ENCODE data around the gene ADPRH. TPM values are rescaled to one million over a fixed set of nuclear protein-coding genes. Genes with fewer than 3 reads are reported as not detected.
A peak's percentile ranks its signal among the peaks of the same experiment; 100 is the strongest.
"Not testable (repeated sequence)": the region's sequence is repeated elsewhere in the genome, so short reads cannot be mapped to it uniquely, and the experiment has no call there.

ADPRH gene
- total and polyA plus RNA-seq, 4 experiments from 2014 or later, result 1.2 to 3.4 (median 1.7) TPM

- peaks cover 16 to 29% (median 21%) of the 10 kb centered on the region in 4 donors for H3K4me1 Mint-ChIP-seq
- H3K27ac Mint-ChIP-seq, result peak within 1 kb of the TSS in 6 of 7 donors; percentile 44 to 81 (median 63)
- CTCF ChIA-PET (ENCODE audit: partially characterized antibody), result interaction anchor here (0.7 to 1.5 kb wide), 4 partner anchors 15 to 675 kb away, joined by 3 to 8 read pairs (median 3); no protein-coding TSS in a partner anchor
These were observed 19.8 kb upstream of the ADPRH start, which contains the start of gene CD80 for GRCh38 chr3:119559441-119559963. Gene CD80, minus strand, starts transcription at chr3:119559614. Its CDS starts 1,886 bp downstream, at chr3:119557728.

GRCh38 chr3:119560160-119560559 lies 19.1 kb upstream of the ADPRH start:
- H3K9me3 ChIP-seq (ENCODE audit: control insufficient read depth in 1 of 2, low read length in 2 of 2), result no peaks in the 10 kb centered on the region
- intact Hi-C loops (cut with micrococcal nuclease), result no loop called here
- ChIA-PET POLR2A (ENCODE audit: partially characterized antibody) (no interaction called here), CTCF (ENCODE audit: partially characterized antibody) (interaction anchor here (0.7 to 1.5 kb wide), 4 partner anchors 14 to 1137 kb away, joined by 3 to 8 read pairs (median 4); no protein-coding TSS in a partner anchor)
- no peak overlapping the region for H3K4me3 ChIP-seq (ENCODE audit: low read length in 2 of 2)
- H3K27ac ChIP-seq (ENCODE audit: low read depth, low read length), result no peak overlapping the region
- H3K27me3 ChIP-seq (ENCODE audit: insufficient read depth, low read length), result no peaks in the 10 kb centered on the region
- H3K4me3 Mint-ChIP-seq, result peak overlapping the region in 1 of 8 donors; percentile 3
- peaks cover 25% of the 10 kb centered on the region for H3K4me1 ChIP-seq (ENCODE audit: insufficient read depth, low read length)
- H3K4me1 Mint-ChIP-seq, result peaks cover 16 to 29% (median 21%) of the 10 kb centered on the region in 4 donors
- no peak for DNase-seq
- H3K27me3 Mint-ChIP-seq, result no peaks in the 10 kb centered on the region
- no peaks in the 10 kb centered on the region for H3K36me3 ChIP-seq (ENCODE audit: insufficient read depth, low read length)
- no peaks in the 10 kb centered on the region for H3K36me3 Mint-ChIP-seq
- H3K27ac Mint-ChIP-seq, result peak overlapping the region in 2 of 7 donors; percentile 22 to 46
- no peaks in the 10 kb centered on the region for H3K9me3 Mint-ChIP-seq

More at GRCh38 chr3:119559441-119559963, 19.8 kb upstream of the ADPRH start, which contains the start of gene CD80:
- Mint-ChIP-seq H3K36me3 (no peaks in the 10 kb centered on the region), H3K9me3 (no peaks in the 10 kb centered on the region), H3K27me3 (no peaks in the 10 kb centered on the region), H3K4me3 (peak within 1 kb of the TSS in 7 of 8 donors; percentile 28 to 61 (median 53))
- H3K27ac ChIP-seq (ENCODE audit: low read depth, low read length), result peak within 1 kb of the TSS; percentile 16
- POLR2A ChIA-PET (ENCODE audit: partially characterized antibody), result interaction anchor here (1.0 kb wide), 1 partner anchor 23 kb away, joined by 3 read pairs; no protein-coding TSS in a partner anchor
- H3K27me3 ChIP-seq (ENCODE audit: insufficient read depth, low read length), result no peaks in the 10 kb centered on the region
- DNase-seq, result peak; percentile 44 to 54 (median 46)
- H3K4me1 ChIP-seq (ENCODE audit: insufficient read depth, low read length), result peaks cover 25% of the 10 kb centered on the region
- no peaks in the 10 kb centered on the region for H3K36me3 ChIP-seq (ENCODE audit: insufficient read depth, low read length)
- H3K9me3 ChIP-seq (ENCODE audit: control insufficient read depth in 1 of 2, low read length in 2 of 2), result no peaks in the 10 kb centered on the region
- intact Hi-C loops (cut with micrococcal nuclease), result loop anchor here (2.0 kb wide), 1 partner anchor 675 kb away; no protein-coding TSS in a partner anchor
- peak within 1 kb of the TSS in 1 of 2 donors; percentile 31 for H3K4me3 ChIP-seq (ENCODE audit: low read length in 2 of 2)

GRCh38 chr3:119562307-119562961 lies 16.9 kb upstream of the ADPRH start:
- Mint-ChIP-seq H3K9me3 (no peaks in the 10 kb centered on the region), H3K36me3 (no peaks in the 10 kb centered on the region), H3K4me1 (peaks cover 14 to 23% (median 18%) of the 10 kb centered on the region in 4 donors), H3K4me3 (peak overlapping the region in 4 of 8 donors; percentile 39 to 62 (median 45)), H3K27me3 (no peaks in the 10 kb centered on the region), H3K27ac (peak overlapping the region; percentile 26 to 98 (median 93))
- POLR2A ChIA-PET (ENCODE audit: partially characterized antibody), result no interaction called here
- intact Hi-C loops (cut with micrococcal nuclease), result no loop called here
- H3K36me3 ChIP-seq (ENCODE audit: insufficient read depth, low read length), result no peaks in the 10 kb centered on the region
- H3K4me3 ChIP-seq (ENCODE audit: low read length in 2 of 2), result no peak overlapping the region
- peaks cover 22% of the 10 kb centered on the region for H3K4me1 ChIP-seq (ENCODE audit: insufficient read depth, low read length)
- H3K27ac ChIP-seq (ENCODE audit: low read depth, low read length), result peak overlapping the region; percentile 58
- DNase-seq, result peak; percentile 54 to 84 (median 58)
- H3K27me3 ChIP-seq (ENCODE audit: insufficient read depth, low read length), result no peaks in the 10 kb centered on the region
- no peaks in the 10 kb centered on the region for H3K9me3 ChIP-seq (ENCODE audit: control insufficient read depth in 1 of 2, low read length in 2 of 2)
- CTCF ChIA-PET (ENCODE audit: partially characterized antibody), result no interaction called here

- H3K4me3 Mint-ChIP-seq; H3K9me3 ChIP-seq (ENCODE audit: control insufficient read depth in 1 of 2, low read length in 2 of 2); H3K27me3 Mint-ChIP-seq; POLR2A ChIA-PET (ENCODE audit: partially characterized antibody); H3K36me3 Mint-ChIP-seq; H3K27me3 ChIP-seq (ENCODE audit: insufficient read depth, low read length); CTCF ChIA-PET (ENCODE audit: partially characterized antibody); H3K36me3 ChIP-seq (ENCODE audit: insufficient read depth, low read length); H3K9me3 Mint-ChIP-seq; intact Hi-C loops (cut with micrococcal nuclease); H3K4me3 ChIP-seq (ENCODE audit: low read length in 2 of 2); H3K27ac Mint-ChIP-seq; H3K27ac ChIP-seq (ENCODE audit: low read depth, low read length); DNase-seq: not testable (repeated sequence)
- peaks cover 20% of the 10 kb centered on the region for H3K4me1 ChIP-seq (ENCODE audit: insufficient read depth, low read length)
- H3K4me1 Mint-ChIP-seq, result peaks cover 9 to 19% (median 14%) of the 10 kb centered on the region in 4 donors
These were observed 16.0 kb upstream of the ADPRH start for GRCh38 chr3:119563334-119563733.

GRCh38 chr3:119569156-119569555 lies 10.1 kb upstream of the ADPRH start:
- intact Hi-C loops (cut with micrococcal nuclease), result no loop called here
- Histone ChIP-seq H3K9me3 (ENCODE audit: control insufficient read depth in 1 of 2, low read length in 2 of 2) (no peaks in the 10 kb centered on the region), H3K4me3 (ENCODE audit: low read length in 2 of 2) (no peak overlapping the region), H3K4me1 (ENCODE audit: insufficient read depth, low read length) (no peaks in the 10 kb centered on the region), H3K36me3 (ENCODE audit: insufficient read depth, low read length) (no peaks in the 10 kb centered on the region), H3K27me3 (ENCODE audit: insufficient read depth, low read length) (no peaks in the 10 kb centered on the region), H3K27ac (ENCODE audit: low read depth, low read length) (no peak overlapping the region)
- no peak for DNase-seq
- H3K9me3 Mint-ChIP-seq, result peaks cover 0 to 2% (median 0%) of the 10 kb centered on the region in 8 donors
- ChIA-PET POLR2A (ENCODE audit: partially characterized antibody) (no interaction called here), CTCF (ENCODE audit: partially characterized antibody) (no interaction called here)
- no peak overlapping the region for H3K4me3 Mint-ChIP-seq
- H3K36me3 Mint-ChIP-seq, result no peaks in the 10 kb centered on the region
- no peaks in the 10 kb centered on the region for H3K4me1 Mint-ChIP-seq
- H3K27me3 Mint-ChIP-seq, result peaks cover 10% of the 10 kb centered on the region in 2 donors
- no peak overlapping the region for H3K27ac Mint-ChIP-seq

GRCh38 chr3:119570229-119570628 lies 9.1 kb upstream of the ADPRH start:
- Mint-ChIP-seq H3K27ac (no peak overlapping the region), H3K4me1 (no peaks in the 10 kb centered on the region), H3K9me3 (peaks cover 0 to 2% (median 0%) of the 10 kb centered on the region in 8 donors), H3K27me3 (peaks cover 10% of the 10 kb centered on the region in 2 donors), H3K36me3 (no peaks in the 10 kb centered on the region), H3K4me3 (no peak overlapping the region)
- ChIA-PET CTCF (ENCODE audit: partially characterized antibody) (no interaction called here), POLR2A (ENCODE audit: partially characterized antibody) (no interaction called here)
- H3K27me3 ChIP-seq (ENCODE audit: insufficient read depth, low read length), result no peaks in the 10 kb centered on the region
- no peaks in the 10 kb centered on the region for H3K4me1 ChIP-seq (ENCODE audit: insufficient read depth, low read length)
- H3K9me3 ChIP-seq (ENCODE audit: control insufficient read depth in 1 of 2, low read length in 2 of 2), result no peaks in the 10 kb centered on the region
- H3K27ac ChIP-seq (ENCODE audit: low read depth, low read length), result no peak overlapping the region
- DNase-seq, result no peak
- H3K36me3 ChIP-seq (ENCODE audit: insufficient read depth, low read length), result no peaks in the 10 kb centered on the region
- no peak overlapping the region for H3K4me3 ChIP-seq (ENCODE audit: low read length in 2 of 2)
- intact Hi-C loops (cut with micrococcal nuclease), result no loop called here

GRCh38 chr3:119571230-119571629 lies 8.1 kb upstream of the ADPRH start:
- H3K4me3 ChIP-seq (ENCODE audit: low read length in 2 of 2), result no peak overlapping the region
- H3K4me1 Mint-ChIP-seq, result no peaks in the 10 kb centered on the region
- H3K27me3 Mint-ChIP-seq, result peaks cover 10% of the 10 kb centered on the region in 2 donors
- CTCF ChIA-PET (ENCODE audit: partially characterized antibody), result no interaction called here
- intact Hi-C loops (cut with micrococcal nuclease), result no loop called here
- H3K4me1 ChIP-seq (ENCODE audit: insufficient read depth, low read length), result no peaks in the 10 kb centered on the region
- POLR2A ChIA-PET (ENCODE audit: partially characterized antibody), result no interaction called here
- H3K27ac ChIP-seq (ENCODE audit: low read depth, low read length), result no peak overlapping the region
- no peaks in the 10 kb centered on the region for H3K27me3 ChIP-seq (ENCODE audit: insufficient read depth, low read length)
- no peaks in the 10 kb centered on the region for H3K9me3 ChIP-seq (ENCODE audit: control insufficient read depth in 1 of 2, low read length in 2 of 2)
- no peaks in the 10 kb centered on the region for H3K36me3 ChIP-seq (ENCODE audit: insufficient read depth, low read length)
- no peak for DNase-seq
- no peaks in the 10 kb centered on the region for H3K36me3 Mint-ChIP-seq
- H3K9me3 Mint-ChIP-seq, result peaks cover 0 to 2% (median 0%) of the 10 kb centered on the region in 8 donors
- no peak overlapping the region for H3K27ac Mint-ChIP-seq
- H3K4me3 Mint-ChIP-seq, result no peak overlapping the region

Measured in CD4-positive, alpha-beta memory T cell (primary cell).